Kidney (tissue), 14 donors: ENCODE data around the gene DLG2. TPM values are rescaled to one million over a fixed set of nuclear protein-coding genes. Genes with fewer than 3 reads are reported as not detected.

ENCODE experiments used
- DNase-seq, 5 donors: peaks; one replicate each; pipeline ENCODE4 v3.0.0-alpha.2; 2013 to 2020
- FAIRE-seq: peaks from 2 replicates; lab custom pipeline; 2012; peaks lifted over from hg19 to GRCh38; lab: Jason Lieb, UNC
- H3K27ac ChIP-seq, 2 donors: one replicate each; pipeline ENCODE4 v1.7.0; 2013; ENCODE audit warnings: low read depth in 2 of 2, low read length in 2 of 2, inconsistent platforms in 1 of 2
- H3K27me3 ChIP-seq: one replicate; pipeline ENCODE4 v1.7.1; 2013; ENCODE audit warnings: low read length, inconsistent platforms; ENCODE audit not compliant: control insufficient read depth, insufficient read depth
- H3K36me3 ChIP-seq, 3 donors: one replicate each; pipeline versions ENCODE4 v1.7.0 to v1.7.1; 2013; ENCODE audit warnings: low read length in 3 of 3, control low read depth in 1 of 3, inconsistent platforms in 1 of 3; ENCODE audit not compliant: insufficient read depth in 3 of 3, control insufficient read depth in 2 of 3
- H3K4me1 ChIP-seq, 3 donors: one replicate each; pipeline versions ENCODE4 v1.7.0 to v1.7.1; 2013; ENCODE audit warnings: low read length in 3 of 3, inconsistent platforms in 1 of 3, low read depth in 1 of 3; ENCODE audit not compliant: control insufficient read depth in 2 of 3, insufficient read depth in 2 of 3
- H3K4me3 ChIP-seq, 3 donors: one replicate each; pipeline versions ENCODE4 v1.7.0 to v1.8.1; 2013; ENCODE audit warnings: low read length in 3 of 3, control low read depth in 1 of 3, inconsistent platforms in 1 of 3
- H3K9ac ChIP-seq, 3 donors: one replicate each; pipeline versions ENCODE4 v1.7.0 to v1.7.1; 2013; ENCODE audit warnings: low read length in 3 of 3, control low read depth in 1 of 3, inconsistent platforms in 1 of 3
- H3K9me3 ChIP-seq, 3 donors: one replicate each; pipeline versions ENCODE4 v1.7.0 to v1.7.1; 2013; ENCODE audit warnings: low read length in 3 of 3, control low read depth in 1 of 3, inconsistent platforms in 1 of 3; ENCODE audit not compliant: control insufficient read depth in 2 of 3, insufficient read depth in 1 of 3
- CTCF ChIP-seq: IDR thresholded peaks from 3 replicates; pipeline ENCODE4 v1.5.1; 2012; ENCODE audit warnings: mild to moderate bottlenecking, moderate library complexity, borderline replicate concordance; ENCODE audit not compliant: insufficient read depth; ENCODE audit errors: extremely low read depth
- intact Hi-C: fragments of 100-400 bp; cut with DNase I; formaldehyde crosslinking; loops from one replicate; pipeline ENCODE4 v1.11.1; 2022
- polyA plus RNA-seq: library from polyadenylated mRNA; stranded (reverse); fragments of 350-450 nt; fragmentation: Illumina TruSeq; extraction: RNeasy Lipid Tissue Mini Kit (QIAGEN cat#74804); gene quantifications from one replicate; pipeline ENCODE4 v1.2.3, GENCODE V29; 2014; ENCODE audit warnings: low read depth, low replicate concordance; ENCODE audit not compliant: insufficient read depth
- total RNA-seq: library from RNA; stranded (reverse); fragmentation: NEBNext Ultra II Directional; extraction: Animal tissue kit (Norgen Biotek cat#: 25700); gene quantifications from one replicate; pipeline ENCODE4 v1.2.1, GENCODE V29; 2021
- donor health status: control.
- donor health status: control.
- donor health status: control.
- donor health status: control.
- donor health status: control.
- donor health status: DM: yes; HTN: yes; CAD: no.
- donor health status: Normal renal cell carcinoma (clear cell type).

DLG2 gene
- total and polyA plus RNA-seq, 2 donors from 2014 or later = 2.9 to 7.2 TPM

- H3K9me3 ChIP-seq = no peaks in the 10 kb centered on the region
- H3K4me1 ChIP-seq = no peaks in the 10 kb centered on the region
- intact Hi-C loops = no loop called here
- no peak for DNase-seq
- TF ChIP-seq CTCF = no peak
- no peaks in the 10 kb centered on the region for H3K27me3 ChIP-seq
- FAIRE-seq = no peak
- no peaks in the 10 kb centered on the region for H3K36me3 ChIP-seq
- H3K27ac ChIP-seq = no peak overlapping the region
- H3K4me3 ChIP-seq = no peak overlapping the region
- no peak overlapping the region for H3K9ac ChIP-seq
Measured at GRCh38 chr11:83779876-83780275, 1847.3 kb downstream of the DLG2 start.

- FAIRE-seq (no peak), DNase-seq (no peak)
- no peaks in the 10 kb centered on the region for H3K9me3 ChIP-seq
- no peak overlapping the region for H3K9ac ChIP-seq
- intact Hi-C loops = no loop called here
- no peak overlapping the region for H3K4me3 ChIP-seq
- TF ChIP-seq CTCF = no peak
- no peaks in the 10 kb centered on the region for H3K4me1 ChIP-seq
- H3K27ac ChIP-seq = no peak overlapping the region
- H3K27me3 ChIP-seq = no peaks in the 10 kb centered on the region
- no peaks in the 10 kb centered on the region for H3K36me3 ChIP-seq
Measured at GRCh38 chr11:83778596-83778995, 1848.5 kb downstream of the DLG2 start.

- TF ChIP-seq CTCF = no peak
- Histone ChIP-seq H3K4me1 (no peaks in the 10 kb centered on the region), H3K36me3 (no peaks in the 10 kb centered on the region), H3K27me3 (no peaks in the 10 kb centered on the region), H3K27ac (no peak overlapping the region), H3K9ac (no peak overlapping the region), H3K4me3 (no peak overlapping the region), H3K9me3 (no peaks in the 10 kb centered on the region)
- no peak for FAIRE-seq
- DNase-seq = no peak
- intact Hi-C loops = no loop called here
Measured at GRCh38 chr11:83773950-83774880, 1852.9 kb downstream of the DLG2 start.
